HG03457 (cell line): Measurements from ENCODE around the gene ATP9B.

ENCODE experiments used
- ATAC-seq: cut with Tn5 transposase; IDR thresholded peaks from one replicate; pipeline ENCODE4 v1.9.1; 2021; ENCODE audit warnings: moderate number of reproducible peaks; ENCODE audit not compliant: unreplicated experiment

ATP9B gene

DNA sequence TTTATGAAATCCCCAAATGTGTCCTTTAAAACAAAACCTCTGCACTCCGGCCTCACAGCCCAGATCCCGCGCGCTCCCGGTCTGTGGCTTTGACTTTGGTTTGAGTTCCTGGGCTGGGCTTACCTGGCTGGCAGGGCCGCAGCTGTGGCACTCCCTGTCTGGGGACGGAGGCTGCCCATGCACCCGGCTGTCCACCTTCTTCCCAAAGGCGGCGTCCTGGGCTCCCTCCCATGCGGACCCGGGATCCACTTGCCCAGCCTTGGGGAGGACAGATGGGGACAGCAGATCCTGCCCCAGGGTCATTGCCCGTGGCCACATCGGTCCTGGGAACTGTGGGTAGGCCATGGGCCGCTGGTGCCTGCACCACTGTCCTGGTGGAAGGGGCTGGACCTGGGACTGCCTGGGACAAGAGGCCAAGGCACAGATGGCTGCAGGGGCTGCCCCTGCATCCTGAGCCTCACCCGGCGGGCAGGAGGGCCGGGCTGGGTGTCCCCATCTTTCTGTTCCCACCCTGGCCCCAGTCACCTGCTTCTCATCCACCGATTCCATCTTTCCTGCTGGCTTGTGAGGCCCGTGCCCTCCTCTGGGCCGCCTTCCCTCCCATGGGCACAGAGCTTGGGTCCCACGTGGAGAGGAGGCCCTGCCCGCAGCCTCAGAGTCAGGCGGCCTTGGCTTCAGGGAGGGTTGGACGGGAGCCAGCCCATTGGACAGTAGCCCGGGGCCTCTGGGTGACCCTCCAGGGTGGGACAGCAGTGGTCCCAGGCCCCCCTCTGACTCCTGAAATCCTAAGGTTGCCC, 354.2 kb downstream of the ATP9B start:
- no peak for ATAC-seq

GRCh38 chr18:79424008-79424565, 354.9 kb downstream of the ATP9B start:
- no peak for ATAC-seq

- ATAC-seq, result no peak
These were observed 355.8 kb downstream of the ATP9B start for GRCh38 chr18:79424880-79425568.

GRCh38 chr18:79425569-79425886, 356.3 kb downstream of the ATP9B start:
- ATAC-seq, result no peak

GRCh38 chr18:79426376-79427300, 357.4 kb downstream of the ATP9B start:
- no peak for ATAC-seq

DNA sequence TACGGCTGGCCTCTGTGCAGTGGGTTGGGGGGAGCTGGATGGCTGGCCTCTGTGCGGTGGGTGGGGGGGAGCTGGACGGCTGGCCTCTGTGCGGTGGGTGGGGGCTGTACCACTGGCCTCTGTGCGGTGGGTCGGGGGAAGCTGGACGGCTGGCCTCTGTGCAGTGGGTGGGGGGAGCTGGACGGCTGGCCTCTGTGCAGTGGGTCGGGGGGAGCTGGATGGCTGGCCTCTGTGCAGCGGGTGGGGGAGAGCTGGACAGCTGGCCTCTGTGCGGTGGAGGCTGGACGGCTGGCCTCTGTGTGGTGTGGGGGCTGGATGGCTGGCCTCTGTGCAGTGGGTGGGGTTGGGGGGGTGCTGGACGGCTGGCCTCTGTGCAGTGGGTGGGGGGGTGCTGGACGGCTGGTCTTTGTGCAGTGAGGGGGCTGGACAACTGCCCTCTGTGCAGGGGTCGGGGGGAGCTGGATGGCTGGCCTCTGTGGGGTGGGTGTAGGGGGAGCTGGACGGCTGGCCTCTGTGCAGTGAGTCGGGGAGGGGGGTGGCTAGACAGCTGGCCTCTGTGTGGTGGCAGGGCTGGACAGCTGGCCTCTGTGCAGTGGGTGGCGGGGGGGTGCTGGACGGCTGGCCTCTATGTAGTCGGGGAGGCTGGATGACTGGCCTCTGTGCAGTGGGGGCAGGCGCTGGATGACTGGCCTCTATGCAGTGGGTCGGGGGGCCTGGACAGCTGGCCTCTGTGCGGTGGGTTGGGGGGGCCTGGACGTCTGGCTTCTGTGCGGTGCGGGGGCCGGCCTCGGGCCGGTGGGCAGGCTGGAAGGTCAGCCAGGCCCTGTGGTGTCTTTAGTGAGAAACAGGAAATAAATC, 358.4 kb downstream of the ATP9B start:
- no peak for ATAC-seq
